WTC11 (cell line): ENCODE results near the gene CYB5D1. TPM values are rescaled to one million over a fixed set of nuclear protein-coding genes. Genes with fewer than 3 reads are reported as not detected.

Experiments
- EMX1 ChIP-seq: fragments of 250-450 bp; sonication (Bioruptor Pico); IDR thresholded peaks from 2 replicates; pipeline ENCODE4 v1.8.0; 2021; ENCODE audit warnings: mild to moderate bottlenecking
- ETV6 ChIP-seq: sonication (generic); formaldehyde crosslinking; IDR thresholded peaks from 2 replicates; pipeline ENCODE4 v1.8.1; 2022; ENCODE audit warnings: mild to moderate bottlenecking, missing genetic modification reagents
- FOXJ3 ChIP-seq: sonication (generic); formaldehyde crosslinking; IDR thresholded peaks from 2 replicates; pipeline ENCODE4 v1.9.0; 2021; ENCODE audit warnings: missing genetic modification reagents, mild to moderate bottlenecking, borderline replicate concordance
- FOXK1 ChIP-seq: sonication (generic); formaldehyde crosslinking; IDR thresholded peaks from 2 replicates; pipeline ENCODE4 v1.8.0; 2022; ENCODE audit warnings: mild to moderate bottlenecking, moderate library complexity, missing genetic modification reagents
- GABPB1 ChIP-seq: sonication (generic); formaldehyde crosslinking; IDR thresholded peaks from 2 replicates; pipeline ENCODE4 v1.8.1; 2023; ENCODE audit warnings: mild to moderate bottlenecking, missing genetic modification reagents
- HMGA2 ChIP-seq: fragments of 250-450 bp; sonication (Bioruptor Pico); IDR thresholded peaks from 2 replicates; pipeline ENCODE4 v1.4.0; 2021; ENCODE audit warnings: mild to moderate bottlenecking, moderate library complexity
- NFYB ChIP-seq: sonication (generic); formaldehyde crosslinking; conservative IDR thresholded peaks from 2 replicates; pipeline ENCODE4 v1.8.0; 2022; ENCODE audit warnings: low read depth, missing genetic modification reagents
- NR2C2 ChIP-seq: sonication (generic); formaldehyde crosslinking; IDR thresholded peaks from 2 replicates; pipeline ENCODE4 v1.8.0; 2022; ENCODE audit warnings: mild to moderate bottlenecking, missing genetic modification reagents
- PRRX2 ChIP-seq: fragments of 250-450 bp; sonication (Bioruptor Pico); IDR thresholded peaks from 2 replicates; pipeline ENCODE4 v1.8.0; 2021; ENCODE audit warnings: mild to moderate bottlenecking
- SP1 ChIP-seq: sonication (generic); formaldehyde crosslinking; conservative IDR thresholded peaks from 2 replicates; pipeline ENCODE4 v1.8.1; 2022; ENCODE audit warnings: missing genetic modification reagents
- TCF7 ChIP-seq: sonication (generic); formaldehyde crosslinking; IDR thresholded peaks from 2 replicates; pipeline ENCODE4 v1.8.0; 2022; ENCODE audit warnings: mild to moderate bottlenecking, low read depth, missing genetic modification reagents, moderate library complexity
- TEAD1 ChIP-seq: sonication (generic); formaldehyde crosslinking; IDR thresholded peaks from 2 replicates; pipeline ENCODE4 v1.8.0; 2022; ENCODE audit warnings: mild to moderate bottlenecking, missing genetic modification reagents
- TP53 ChIP-seq: sonication (generic); formaldehyde crosslinking; IDR thresholded peaks from 2 replicates; pipeline ENCODE4 v1.8.1; 2023; ENCODE audit warnings: mild to moderate bottlenecking, missing genetic modification reagents
- ZBTB21 ChIP-seq: sonication (generic); formaldehyde crosslinking; IDR thresholded peaks from 2 replicates; pipeline ENCODE4 v1.8.1; 2023; ENCODE audit warnings: mild to moderate bottlenecking, missing genetic modification reagents, borderline replicate concordance
- ZNF219 ChIP-seq: sonication (generic); formaldehyde crosslinking; IDR thresholded peaks from 2 replicates; pipeline ENCODE4 v1.8.0; 2023; ENCODE audit warnings: missing genetic modification reagents, mild to moderate bottlenecking, borderline replicate concordance
- ZNF396 ChIP-seq: fragments of 250-450 bp; sonication (Bioruptor Pico); IDR thresholded peaks from 2 replicates; pipeline ENCODE4 v1.8.0; 2021; ENCODE audit warnings: mild to moderate bottlenecking, moderate library complexity, borderline replicate concordance
- ZNF416 ChIP-seq: fragments of 250-450 bp; sonication (Bioruptor Pico); IDR thresholded peaks from 2 replicates; pipeline ENCODE4 v1.9.0; 2021; ENCODE audit warnings: mild to moderate bottlenecking, inconsistent platforms
- total RNA-seq: library from RNA; stranded (reverse); gene quantifications from 3 replicates; pipeline ENCODE4 v1.2.3, GENCODE V29; 2021
- TF ChIP-seq, protein P1 (sequence below): sonication (generic); formaldehyde crosslinking; IDR thresholded peaks from 2 replicates; pipeline ENCODE4 v1.8.1; 2023; ENCODE audit warnings: mild to moderate bottlenecking, moderate library complexity, missing genetic modification reagents
- TF ChIP-seq, protein P2 (sequence below): sonication (generic); formaldehyde crosslinking; conservative IDR thresholded peaks from 2 replicates; pipeline ENCODE4 v1.8.1; 2022; ENCODE audit warnings: mild to moderate bottlenecking, missing genetic modification reagents
- TF ChIP-seq, protein P3 (sequence below): sonication (generic); formaldehyde crosslinking; IDR thresholded peaks from 2 replicates; pipeline ENCODE4 v1.8.1; 2023; ENCODE audit warnings: mild to moderate bottlenecking, missing genetic modification reagents, moderate library complexity
- TF ChIP-seq, protein P4 (sequence below): sonication (generic); formaldehyde crosslinking; IDR thresholded peaks from 2 replicates; pipeline ENCODE4 v1.8.1; 2023; ENCODE audit warnings: mild to moderate bottlenecking, missing genetic modification reagents, moderate library complexity
- TF ChIP-seq, protein P5 (sequence below): sonication (generic); formaldehyde crosslinking; IDR thresholded peaks from 2 replicates; pipeline ENCODE4 v1.8.1; 2022; ENCODE audit warnings: mild to moderate bottlenecking, missing genetic modification reagents, moderate library complexity, borderline replicate concordance
- TF ChIP-seq, protein P6 (sequence below): fragments of 250-450 bp; sonication (Bioruptor Pico); IDR thresholded peaks from 2 replicates; pipeline ENCODE4 v2.1.2; 2022; ENCODE audit warnings: mild to moderate bottlenecking, moderate library complexity
- TF ChIP-seq, protein P7 (sequence below): fragments of 250-450 bp; sonication (Bioruptor Pico); IDR thresholded peaks from 2 replicates; pipeline ENCODE4 v1.8.0; 2021; ENCODE audit warnings: mild to moderate bottlenecking
- TF ChIP-seq, protein P8 (sequence below): sonication (generic); formaldehyde crosslinking; IDR thresholded peaks from 2 replicates; pipeline ENCODE4 v1.8.1; 2023; ENCODE audit warnings: mild to moderate bottlenecking, missing genetic modification reagents
- TF ChIP-seq, protein P9 (sequence below): sonication (generic); formaldehyde crosslinking; IDR thresholded peaks from 2 replicates; pipeline ENCODE4 v1.8.0; 2022; ENCODE audit warnings: mild to moderate bottlenecking, missing genetic modification reagents

The CYB5D1 gene
- total RNA-seq, 1 experiment from 2014 or later, result 15.2 TPM

DNA sequence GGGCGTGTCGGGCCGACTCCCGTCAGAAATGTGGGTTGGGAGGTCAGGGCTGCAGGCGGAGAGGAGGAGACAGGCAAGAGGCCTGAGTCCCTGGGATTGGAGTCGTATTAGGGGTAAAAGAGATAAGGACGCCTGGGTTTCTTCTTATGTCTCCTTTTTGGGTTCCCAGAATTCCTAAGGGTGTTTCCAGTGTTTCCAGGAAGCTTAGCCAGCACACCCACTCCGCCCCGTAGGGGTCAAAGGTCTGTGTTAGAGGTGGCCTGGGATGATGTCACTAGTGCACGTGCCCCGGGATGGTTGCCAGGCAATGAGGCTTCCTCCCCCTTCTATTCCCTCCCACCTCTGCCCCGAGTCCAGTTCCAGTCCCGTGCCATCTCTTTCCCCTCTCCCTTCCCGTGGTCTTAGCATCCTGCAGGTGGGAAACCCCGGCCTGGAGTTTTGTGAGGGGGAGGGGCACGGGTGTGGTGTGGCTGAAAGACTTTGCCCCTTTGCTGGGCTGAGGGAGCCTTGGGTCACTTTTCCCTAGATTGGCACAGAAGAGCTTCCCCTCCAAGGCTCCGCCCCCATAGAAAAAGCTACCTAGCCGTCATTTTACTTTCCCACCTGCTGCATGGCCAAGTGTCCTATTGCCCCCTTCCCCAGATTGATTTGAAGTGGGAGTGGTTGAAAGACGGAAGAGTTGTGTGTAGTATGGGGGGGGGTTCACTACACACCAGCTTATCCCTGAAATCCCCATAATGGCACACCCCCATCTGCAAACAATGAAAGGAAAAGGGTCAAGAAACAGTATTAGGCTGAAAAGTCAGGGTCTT is 21.0 kb upstream of the CYB5D1 start (continued):
- TF ChIP-seq SP1 (CRISPR knock-in tag), result peak; percentile 97
- no peak for TF ChIP-seq EMX1 (CRISPR knock-in tag)
- no peak for TF ChIP-seq FOXJ3 (CRISPR knock-in tag)
- TF ChIP-seq, protein P1, sequence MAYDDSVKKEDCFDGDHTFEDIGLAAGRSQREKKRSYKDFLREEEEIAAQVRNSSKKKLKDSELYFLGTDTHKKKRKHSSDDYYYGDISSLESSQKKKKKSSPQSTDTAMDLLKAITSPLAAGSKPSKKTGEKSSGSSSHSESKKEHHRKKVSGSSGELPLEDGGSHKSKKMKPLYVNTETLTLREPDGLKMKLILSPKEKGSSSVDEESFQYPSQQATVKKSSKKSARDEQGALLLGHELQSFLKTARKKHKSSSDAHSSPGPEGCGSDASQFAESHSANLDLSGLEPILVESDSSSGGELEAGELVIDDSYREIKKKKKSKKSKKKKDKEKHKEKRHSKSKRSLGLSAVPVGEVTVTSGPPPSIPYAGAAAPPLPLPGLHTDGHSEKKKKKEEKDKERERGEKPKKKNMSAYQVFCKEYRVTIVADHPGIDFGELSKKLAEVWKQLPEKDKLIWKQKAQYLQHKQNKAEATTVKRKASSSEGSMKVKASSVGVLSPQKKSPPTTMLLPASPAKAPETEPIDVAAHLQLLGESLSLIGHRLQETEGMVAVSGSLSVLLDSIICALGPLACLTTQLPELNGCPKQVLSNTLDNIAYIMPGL (CRISPR knock-in tag), result peak; percentile 61; the same call in 1 of the 2 replicates
- TF ChIP-seq, protein P2, sequence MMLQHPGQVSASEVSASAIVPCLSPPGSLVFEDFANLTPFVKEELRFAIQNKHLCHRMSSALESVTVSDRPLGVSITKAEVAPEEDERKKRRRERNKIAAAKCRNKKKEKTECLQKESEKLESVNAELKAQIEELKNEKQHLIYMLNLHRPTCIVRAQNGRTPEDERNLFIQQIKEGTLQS (CRISPR knock-in tag), result no peak
- TF ChIP-seq TP53, result 0 out of 2 replicates have a peak, but pooled peaks have one; percentile 61
- TF ChIP-seq, protein P3, sequence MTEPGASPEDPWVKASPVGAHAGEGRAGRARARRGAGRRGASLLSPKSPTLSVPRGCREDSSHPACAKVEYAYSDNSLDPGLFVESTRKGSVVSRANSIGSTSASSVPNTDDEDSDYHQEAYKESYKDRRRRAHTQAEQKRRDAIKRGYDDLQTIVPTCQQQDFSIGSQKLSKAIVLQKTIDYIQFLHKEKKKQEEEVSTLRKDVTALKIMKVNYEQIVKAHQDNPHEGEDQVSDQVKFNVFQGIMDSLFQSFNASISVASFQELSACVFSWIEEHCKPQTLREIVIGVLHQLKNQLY, result no peak
- peak; percentile 92 for TF ChIP-seq GABPB1 (CRISPR knock-in tag)
- TF ChIP-seq, protein P4, sequence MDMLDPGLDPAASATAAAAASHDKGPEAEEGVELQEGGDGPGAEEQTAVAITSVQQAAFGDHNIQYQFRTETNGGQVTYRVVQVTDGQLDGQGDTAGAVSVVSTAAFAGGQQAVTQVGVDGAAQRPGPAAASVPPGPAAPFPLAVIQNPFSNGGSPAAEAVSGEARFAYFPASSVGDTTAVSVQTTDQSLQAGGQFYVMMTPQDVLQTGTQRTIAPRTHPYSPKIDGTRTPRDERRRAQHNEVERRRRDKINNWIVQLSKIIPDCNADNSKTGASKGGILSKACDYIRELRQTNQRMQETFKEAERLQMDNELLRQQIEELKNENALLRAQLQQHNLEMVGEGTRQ (CRISPR knock-in tag), result peak; percentile 90
- TF ChIP-seq, protein P5, sequence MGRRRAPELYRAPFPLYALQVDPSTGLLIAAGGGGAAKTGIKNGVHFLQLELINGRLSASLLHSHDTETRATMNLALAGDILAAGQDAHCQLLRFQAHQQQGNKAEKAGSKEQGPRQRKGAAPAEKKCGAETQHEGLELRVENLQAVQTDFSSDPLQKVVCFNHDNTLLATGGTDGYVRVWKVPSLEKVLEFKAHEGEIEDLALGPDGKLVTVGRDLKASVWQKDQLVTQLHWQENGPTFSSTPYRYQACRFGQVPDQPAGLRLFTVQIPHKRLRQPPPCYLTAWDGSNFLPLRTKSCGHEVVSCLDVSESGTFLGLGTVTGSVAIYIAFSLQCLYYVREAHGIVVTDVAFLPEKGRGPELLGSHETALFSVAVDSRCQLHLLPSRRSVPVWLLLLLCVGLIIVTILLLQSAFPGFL (CRISPR knock-in tag), result no peak
- no peak for TF ChIP-seq NFYB (CRISPR knock-in tag)
- TF ChIP-seq ETV6, result peak; percentile 94
- no peak for TF ChIP-seq ZNF219 (CRISPR knock-in tag)
- peak; percentile 36; the same call in 1 of the 2 replicates for TF ChIP-seq NR2C2 (CRISPR knock-in tag)
- no peak for TF ChIP-seq ZNF416 (CRISPR knock-in tag)
- TF ChIP-seq, protein P6, sequence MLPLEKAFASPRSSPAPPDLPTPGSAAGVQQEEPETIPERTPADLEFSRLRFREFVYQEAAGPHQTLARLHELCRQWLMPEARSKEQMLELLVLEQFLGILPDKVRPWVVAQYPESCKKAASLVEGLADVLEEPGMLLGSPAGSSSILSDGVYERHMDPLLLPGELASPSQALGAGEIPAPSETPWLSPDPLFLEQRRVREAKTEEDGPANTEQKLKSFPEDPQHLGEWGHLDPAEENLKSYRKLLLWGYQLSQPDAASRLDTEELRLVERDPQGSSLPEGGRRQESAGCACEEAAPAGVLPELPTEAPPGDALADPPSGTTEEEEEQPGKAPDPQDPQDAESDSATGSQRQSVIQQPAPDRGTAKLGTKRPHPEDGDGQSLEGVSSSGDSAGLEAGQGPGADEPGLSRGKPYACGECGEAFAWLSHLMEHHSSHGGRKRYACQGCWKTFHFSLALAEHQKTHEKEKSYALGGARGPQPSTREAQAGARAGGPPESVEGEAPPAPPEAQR (CRISPR knock-in tag), result no peak
- no peak for TF ChIP-seq HMGA2 (CRISPR knock-in tag)
- peak; percentile 94; the same call in 1 of the 2 replicates for TF ChIP-seq TEAD1 (CRISPR knock-in tag)
- TF ChIP-seq, protein P7, sequence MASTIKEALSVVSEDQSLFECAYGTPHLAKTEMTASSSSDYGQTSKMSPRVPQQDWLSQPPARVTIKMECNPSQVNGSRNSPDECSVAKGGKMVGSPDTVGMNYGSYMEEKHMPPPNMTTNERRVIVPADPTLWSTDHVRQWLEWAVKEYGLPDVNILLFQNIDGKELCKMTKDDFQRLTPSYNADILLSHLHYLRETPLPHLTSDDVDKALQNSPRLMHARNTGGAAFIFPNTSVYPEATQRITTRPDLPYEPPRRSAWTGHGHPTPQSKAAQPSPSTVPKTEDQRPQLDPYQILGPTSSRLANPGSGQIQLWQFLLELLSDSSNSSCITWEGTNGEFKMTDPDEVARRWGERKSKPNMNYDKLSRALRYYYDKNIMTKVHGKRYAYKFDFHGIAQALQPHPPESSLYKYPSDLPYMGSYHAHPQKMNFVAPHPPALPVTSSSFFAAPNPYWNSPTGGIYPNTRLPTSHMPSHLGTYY (CRISPR knock-in tag), result no peak
- TF ChIP-seq PRRX2 (CRISPR knock-in tag), result no peak
- TF ChIP-seq ZBTB21, result peak; percentile 88; the same call in 1 of the 2 replicates
- TF ChIP-seq, protein P8, sequence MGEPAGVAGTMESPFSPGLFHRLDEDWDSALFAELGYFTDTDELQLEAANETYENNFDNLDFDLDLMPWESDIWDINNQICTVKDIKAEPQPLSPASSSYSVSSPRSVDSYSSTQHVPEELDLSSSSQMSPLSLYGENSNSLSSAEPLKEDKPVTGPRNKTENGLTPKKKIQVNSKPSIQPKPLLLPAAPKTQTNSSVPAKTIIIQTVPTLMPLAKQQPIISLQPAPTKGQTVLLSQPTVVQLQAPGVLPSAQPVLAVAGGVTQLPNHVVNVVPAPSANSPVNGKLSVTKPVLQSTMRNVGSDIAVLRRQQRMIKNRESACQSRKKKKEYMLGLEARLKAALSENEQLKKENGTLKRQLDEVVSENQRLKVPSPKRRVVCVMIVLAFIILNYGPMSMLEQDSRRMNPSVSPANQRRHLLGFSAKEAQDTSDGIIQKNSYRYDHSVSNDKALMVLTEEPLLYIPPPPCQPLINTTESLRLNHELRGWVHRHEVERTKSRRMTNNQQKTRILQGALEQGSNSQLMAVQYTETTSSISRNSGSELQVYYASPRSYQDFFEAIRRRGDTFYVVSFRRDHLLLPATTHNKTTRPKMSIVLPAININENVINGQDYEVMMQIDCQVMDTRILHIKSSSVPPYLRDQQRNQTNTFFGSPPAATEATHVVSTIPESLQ (CRISPR knock-in tag), result no peak
- TF ChIP-seq, protein P9, sequence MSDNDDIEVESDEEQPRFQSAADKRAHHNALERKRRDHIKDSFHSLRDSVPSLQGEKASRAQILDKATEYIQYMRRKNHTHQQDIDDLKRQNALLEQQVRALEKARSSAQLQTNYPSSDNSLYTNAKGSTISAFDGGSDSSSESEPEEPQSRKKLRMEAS (CRISPR knock-in tag), result peak; percentile 92
- TF ChIP-seq FOXK1 (CRISPR knock-in tag), result peak; percentile 92
- no peak for TF ChIP-seq ZNF396 (CRISPR knock-in tag)
- TF ChIP-seq TCF7 (CRISPR knock-in tag), result no peak
